Frontal cortex (tissue), 4 donors: ENCODE results near the gene SMARCA2. TPM values are rescaled to one million over a fixed set of nuclear protein-coding genes. Genes with fewer than 3 reads are reported as not detected.

Experiments
- DNase-seq, 2 donors: peaks; one replicate each; pipeline ENCODE4 v3.0.0; 2012; ENCODE audit warnings: low spot score in 2 of 2
- FAIRE-seq: peaks from 2 replicates; lab custom pipeline; 2012; peaks lifted over from hg19 to GRCh38; lab: Jason Lieb, UNC
- small RNA-seq: library from RNA; depleted of rRNA; stranded (forward); fragments of <200 nt; gene quantifications from one replicate; pipeline ENCODE3, GENCODE V24; 2014
- total RNA-seq: library from RNA; depleted of rRNA; stranded (reverse); fragments of >200 nt; gene quantifications from one replicate; pipeline ENCODE4 v1.2.3, GENCODE V29; 2014
- donor health status: control.
- donor health status: control.
- donor health status: control.

SMARCA2 gene
- total RNA-seq, 1 donor from 2014 or later, result 227 TPM

- no peak for FAIRE-seq
- no peak for DNase-seq
These were observed 216.0 kb downstream of the SMARCA2 start for GRCh38 chr9:2231101-2231500.

GRCh38 chr9:2231829-2232228 is 216.7 kb downstream of the SMARCA2 start:
- no peak for FAIRE-seq
- DNase-seq, result no peak

- FAIRE-seq (no peak), DNase-seq (no peak)
These were observed 218.1 kb downstream of the SMARCA2 start for GRCh38 chr9:2233274-2233673.

GRCh38 chr9:2234371-2234893 is 219.3 kb downstream of the SMARCA2 start:
- FAIRE-seq (no peak), DNase-seq (no peak)

GRCh38 chr9:2235623-2236022 is 220.5 kb downstream of the SMARCA2 start:
- no peak for FAIRE-seq
- no peak for DNase-seq

GRCh38 chr9:2236850-2237249 is 221.7 kb downstream of the SMARCA2 start:
- no peak for FAIRE-seq

GRCh38 chr9:2241461-2241835 is 226.3 kb downstream of the SMARCA2 start:
- DNase-seq (peak in 1 of 2 donors; percentile 25), FAIRE-seq (no peak)

More at GRCh38 chr9:2236850-2237249, 221.7 kb downstream of the SMARCA2 start:
- DNase-seq, result no peak

- no peak for FAIRE-seq
- peak; percentile 26 to 56 for DNase-seq
These were observed 226.9 kb downstream of the SMARCA2 start for GRCh38 chr9:2241836-2242741.

- no peak for DNase-seq
- FAIRE-seq, result no peak
These were observed 227.7 kb downstream of the SMARCA2 start for GRCh38 chr9:2242831-2243330.

Small RNA genes lying within 50 kb of the gene (small RNA-seq; reads per million reads assigned to genes)
- not detected for gene RN7SL592P
- 0.46 reads per million, percentile 34 among the genes with 10 or more reads in this experiment for gene RNU2-25P
